Stimulated activated CD4-positive, alpha-beta T cell treated with anti-CD3 and anti-CD28 coated beads, Interleukin-4, amount 100 ng/mL, for 1 hour (primary cell): Measurements from ENCODE around the gene RHEX.
"Not testable (repeated sequence)": the region's sequence is repeated elsewhere in the genome, so short reads cannot be mapped to it uniquely, and the experiment has no call there.

ENCODE experiments used
- DNase-seq: peaks from one replicate; pipeline ENCODE4 v3.0.0-alpha.2; 2020

The RHEX gene

GRCh38 chr1:206060844-206061243 is 7.9 kb downstream of the RHEX start:
- no peak for DNase-seq

- no peak for DNase-seq
These were observed 9.5 kb downstream of the RHEX start for GRCh38 chr1:206062464-206062863.

- DNase-seq, result not testable (repeated sequence)
These were observed 11.0 kb downstream of the RHEX start for GRCh38 chr1:206064001-206064400.

- DNase-seq, result not testable (repeated sequence)
These were observed 11.5 kb downstream of the RHEX start for GRCh38 chr1:206064501-206064900.

GRCh38 chr1:206065547-206066145 is 12.7 kb downstream of the RHEX start:
- DNase-seq, result no peak

GRCh38 chr1:206066479-206067171 is 13.7 kb downstream of the RHEX start:
- no peak for DNase-seq

GRCh38 chr1:206067486-206068227 is 14.7 kb downstream of the RHEX start:
- DNase-seq, result no peak

- DNase-seq, result no peak
These were observed 15.3 kb downstream of the RHEX start for GRCh38 chr1:206068314-206068713.

GRCh38 chr1:206070627-206071304 is 17.8 kb downstream of the RHEX start:
- no peak for DNase-seq

- no peak for DNase-seq
These were observed 21.9 kb downstream of the RHEX start for GRCh38 chr1:206074839-206075238.

GRCh38 chr1:206075786-206076755 is 23.1 kb downstream of the RHEX start:
- DNase-seq, result no peak

GRCh38 chr1:206079135-206079534 is 26.2 kb downstream of the RHEX start:
- no peak for DNase-seq

GRCh38 chr1:206080026-206080820 is 27.2 kb downstream of the RHEX start:
- DNase-seq, result no peak

GRCh38 chr1:206081856-206082255 is 28.9 kb downstream of the RHEX start:
- no peak for DNase-seq

- DNase-seq, result no peak
These were observed 30.1 kb downstream of the RHEX start for GRCh38 chr1:206082831-206083695.

GRCh38 chr1:206083750-206084149 is 30.8 kb downstream of the RHEX start:
- no peak for DNase-seq

GRCh38 chr1:206087091-206087490 is 34.1 kb downstream of the RHEX start:
- no peak for DNase-seq

- no peak for DNase-seq
These were observed 36.4 kb downstream of the RHEX start for GRCh38 chr1:206089341-206089740.

GRCh38 chr1:206094024-206094423 is 41.1 kb downstream of the RHEX start:
- no peak for DNase-seq

- no peak for DNase-seq
These were observed 44.4 kb downstream of the RHEX start for GRCh38 chr1:206097381-206097780.
